Stomach (tissue), 4 donors: Measurements from ENCODE around the gene LRRC3.

ENCODE experiments used
- EP300 ChIP-seq: sonication (generic); formaldehyde crosslinking; IDR thresholded peaks from one replicate; pipeline ENCODE4 v1.6.1; 2017; ENCODE audit warnings: antibody characterized with exemption
- POLR2A ChIP-seq, 4 donors: fragments of 450-650 bp; IDR thresholded peaks; one replicate each; pipeline ENCODE4 v1.6.1; 2016; ENCODE audit warnings: antibody characterized with exemption in 4 of 4, control low read depth in 2 of 4, mild to moderate bottlenecking in 1 of 4, moderate library complexity in 1 of 4
- POLR2AphosphoS5 ChIP-seq, 3 donors: sonication (generic); formaldehyde crosslinking; IDR thresholded peaks; one replicate each; pipeline ENCODE4 v1.6.1; 2016; ENCODE audit warnings: antibody characterized with exemption in 3 of 3
- TF ChIP-seq, protein P1 (sequence below), 7 experiments: fragments of 450-650 bp in 4 of 7; fragments of 200-600 bp in 3 of 7; sonication (generic) in 3 of 7; IDR thresholded peaks; one replicate each; pipeline ENCODE4 v1.5.1; 2016 to 2019; ENCODE audit warnings: antibody characterized with exemption in 7 of 7, control low read depth in 2 of 7, mild to moderate bottlenecking in 1 of 7

DNA sequence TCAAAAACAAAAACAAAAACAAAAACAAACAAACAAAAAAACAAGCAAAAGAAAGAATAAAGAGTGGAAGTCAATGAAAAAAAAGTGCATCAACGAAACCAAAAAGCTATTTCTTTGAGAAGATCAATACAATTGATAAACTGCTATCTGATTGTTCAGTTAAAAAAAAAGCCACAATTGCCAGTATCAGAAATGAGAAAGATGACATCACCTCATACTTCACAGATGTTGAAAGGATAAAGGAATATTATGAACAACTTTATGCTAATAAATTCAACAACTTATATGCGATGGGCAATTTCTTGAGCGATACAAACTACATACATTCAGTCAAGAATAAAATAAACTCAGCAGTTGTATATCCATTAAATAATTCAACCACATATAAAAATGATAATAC is 2.2 kb upstream of the LRRC3 start:
- TF ChIP-seq POLR2AphosphoS5 (IDR thresholded peaks at IDR 0.05), result no peak
- TF ChIP-seq, protein P1, sequence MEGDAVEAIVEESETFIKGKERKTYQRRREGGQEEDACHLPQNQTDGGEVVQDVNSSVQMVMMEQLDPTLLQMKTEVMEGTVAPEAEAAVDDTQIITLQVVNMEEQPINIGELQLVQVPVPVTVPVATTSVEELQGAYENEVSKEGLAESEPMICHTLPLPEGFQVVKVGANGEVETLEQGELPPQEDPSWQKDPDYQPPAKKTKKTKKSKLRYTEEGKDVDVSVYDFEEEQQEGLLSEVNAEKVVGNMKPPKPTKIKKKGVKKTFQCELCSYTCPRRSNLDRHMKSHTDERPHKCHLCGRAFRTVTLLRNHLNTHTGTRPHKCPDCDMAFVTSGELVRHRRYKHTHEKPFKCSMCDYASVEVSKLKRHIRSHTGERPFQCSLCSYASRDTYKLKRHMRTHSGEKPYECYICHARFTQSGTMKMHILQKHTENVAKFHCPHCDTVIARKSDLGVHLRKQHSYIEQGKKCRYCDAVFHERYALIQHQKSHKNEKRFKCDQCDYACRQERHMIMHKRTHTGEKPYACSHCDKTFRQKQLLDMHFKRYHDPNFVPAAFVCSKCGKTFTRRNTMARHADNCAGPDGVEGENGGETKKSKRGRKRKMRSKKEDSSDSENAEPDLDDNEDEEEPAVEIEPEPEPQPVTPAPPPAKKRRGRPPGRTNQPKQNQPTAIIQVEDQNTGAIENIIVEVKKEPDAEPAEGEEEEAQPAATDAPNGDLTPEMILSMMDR (IDR thresholded peaks at IDR 0.05), result no peak
- no peak for TF ChIP-seq POLR2A (IDR thresholded peaks at IDR 0.05)
- no peak for TF ChIP-seq EP300
